Urothelium cell line (cell line): Measurements from ENCODE around the gene SLCO4A1.

Source experiments
- DNase-seq: peaks from one replicate; pipeline ENCODE4 v3.0.0; 2011; ENCODE audit warnings: low spot score, mixed read lengths
- FAIRE-seq: peaks from 2 replicates; lab custom pipeline; 2011; peaks lifted over from hg19 to GRCh38; lab: Jason Lieb, UNC

The SLCO4A1 gene

GRCh38 chr20:62606016-62606415 is 36.3 kb upstream of the SLCO4A1 start:
- DNase-seq (no peak), FAIRE-seq (no peak)

DNA sequence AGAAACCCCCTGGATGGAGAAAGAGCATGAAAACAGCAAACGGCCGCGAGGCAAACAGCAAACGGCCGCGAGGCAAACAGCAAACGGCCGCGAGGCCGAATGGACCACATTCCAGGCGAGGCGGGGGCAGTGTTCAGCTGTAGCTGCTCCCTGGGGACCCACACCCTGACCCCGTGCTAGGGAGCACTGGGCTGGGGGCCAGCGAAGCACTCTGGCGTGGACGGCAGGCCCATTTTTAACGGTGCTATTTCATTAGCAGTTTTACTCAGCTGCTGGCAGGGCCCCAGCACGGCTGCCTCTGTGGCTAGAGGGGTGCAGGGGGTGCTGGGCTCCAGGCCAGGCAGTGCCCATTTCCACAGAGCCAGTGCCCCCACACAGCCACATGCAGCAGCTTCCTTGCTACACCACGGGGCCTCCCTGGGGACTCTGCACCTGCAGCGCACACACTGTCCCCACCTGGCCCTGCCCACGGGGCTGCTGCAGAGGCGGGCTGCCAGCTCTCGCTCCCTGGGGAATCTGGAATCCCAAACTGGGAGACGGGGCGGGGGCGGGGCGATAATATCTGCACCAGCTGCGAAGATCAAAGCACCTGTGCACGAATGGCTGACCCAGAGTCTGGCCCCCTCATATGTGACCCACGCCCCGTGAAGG is 35.6 kb upstream of the SLCO4A1 start:
- no peak for FAIRE-seq
- DNase-seq = peak; percentile 73

DNA sequence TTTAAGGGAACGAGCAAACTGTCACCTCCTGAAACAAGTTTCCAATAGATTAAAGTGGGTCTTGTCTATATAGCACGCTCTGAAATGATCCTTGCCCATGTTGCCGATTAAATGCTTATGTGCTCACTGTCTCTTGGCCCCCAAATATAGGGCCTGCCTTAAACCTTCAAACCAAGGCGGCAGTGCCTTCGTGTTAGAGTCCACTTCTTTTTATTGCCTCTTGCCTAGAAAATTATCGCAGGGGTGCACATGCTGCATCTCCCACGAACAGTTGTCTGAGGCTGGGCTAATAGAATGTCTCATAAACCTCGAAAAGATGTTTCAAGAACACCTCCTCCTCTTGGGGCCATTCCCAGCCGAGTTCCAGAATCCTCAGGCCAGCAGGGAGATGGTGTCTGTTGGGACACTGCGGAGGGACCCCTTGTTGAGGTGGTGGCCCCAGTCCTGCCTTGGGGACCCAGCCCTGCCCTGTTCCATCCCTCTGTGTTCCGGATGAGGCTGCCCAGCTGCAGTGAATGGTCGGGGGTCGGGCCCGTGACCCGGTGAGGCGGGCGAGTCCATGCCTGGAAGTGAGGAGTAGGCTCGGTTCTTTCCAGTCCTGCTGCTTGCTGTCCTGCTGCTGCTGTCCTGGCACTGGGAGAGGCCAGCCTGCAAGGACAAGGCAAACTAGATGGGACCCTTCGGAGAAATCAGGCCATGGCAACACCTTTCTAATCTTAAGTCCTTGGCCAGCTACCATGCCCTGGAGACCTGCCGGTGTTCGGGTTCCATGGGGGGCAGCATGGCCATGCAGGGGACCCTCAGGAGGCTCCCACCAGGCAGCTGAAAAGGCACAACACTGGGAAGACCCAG is 34.7 kb upstream of the SLCO4A1 start:
- DNase-seq = no peak
- no peak for FAIRE-seq

DNA sequence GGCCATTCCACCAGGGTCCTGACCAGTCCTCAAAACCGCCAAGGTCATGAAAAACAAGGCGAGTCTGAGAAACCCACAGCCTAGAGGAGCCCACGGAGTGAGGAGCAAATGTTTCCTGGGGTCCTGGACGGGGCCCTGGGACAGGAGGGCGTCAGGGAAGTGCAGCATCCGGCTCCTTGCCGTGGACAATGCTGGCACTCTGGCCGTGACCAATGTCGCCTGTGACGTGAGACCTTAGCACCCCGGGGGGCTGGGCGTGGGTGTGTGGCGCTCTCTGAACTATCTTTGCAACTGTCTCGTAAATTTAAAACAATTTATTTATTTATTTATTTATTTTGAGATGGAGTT is 34.1 kb upstream of the SLCO4A1 start:
- DNase-seq (no peak), FAIRE-seq (no peak)

DNA sequence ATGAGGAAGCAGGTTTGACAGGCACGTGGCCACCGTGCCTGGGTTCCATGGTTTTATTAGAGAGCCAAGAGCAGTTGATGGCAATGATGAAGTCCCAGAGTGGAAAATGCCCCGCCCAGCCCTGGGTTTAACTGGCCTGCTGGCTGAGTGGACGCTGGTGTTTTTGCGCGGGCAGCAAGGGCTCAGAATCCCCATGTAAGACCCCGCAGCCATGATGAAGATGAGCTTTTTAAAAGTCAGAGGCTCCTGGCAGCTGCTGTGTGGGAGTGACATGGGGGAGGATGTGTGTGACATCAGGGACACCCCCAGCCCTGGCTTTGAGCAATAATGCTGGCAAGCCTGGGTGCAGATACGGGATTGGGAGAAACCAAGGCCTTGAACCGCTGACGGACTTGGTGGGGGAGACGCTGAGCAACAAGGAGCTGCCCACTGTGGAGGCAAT is 33.0 kb upstream of the SLCO4A1 start:
- FAIRE-seq (no peak), DNase-seq (no peak)

DNA sequence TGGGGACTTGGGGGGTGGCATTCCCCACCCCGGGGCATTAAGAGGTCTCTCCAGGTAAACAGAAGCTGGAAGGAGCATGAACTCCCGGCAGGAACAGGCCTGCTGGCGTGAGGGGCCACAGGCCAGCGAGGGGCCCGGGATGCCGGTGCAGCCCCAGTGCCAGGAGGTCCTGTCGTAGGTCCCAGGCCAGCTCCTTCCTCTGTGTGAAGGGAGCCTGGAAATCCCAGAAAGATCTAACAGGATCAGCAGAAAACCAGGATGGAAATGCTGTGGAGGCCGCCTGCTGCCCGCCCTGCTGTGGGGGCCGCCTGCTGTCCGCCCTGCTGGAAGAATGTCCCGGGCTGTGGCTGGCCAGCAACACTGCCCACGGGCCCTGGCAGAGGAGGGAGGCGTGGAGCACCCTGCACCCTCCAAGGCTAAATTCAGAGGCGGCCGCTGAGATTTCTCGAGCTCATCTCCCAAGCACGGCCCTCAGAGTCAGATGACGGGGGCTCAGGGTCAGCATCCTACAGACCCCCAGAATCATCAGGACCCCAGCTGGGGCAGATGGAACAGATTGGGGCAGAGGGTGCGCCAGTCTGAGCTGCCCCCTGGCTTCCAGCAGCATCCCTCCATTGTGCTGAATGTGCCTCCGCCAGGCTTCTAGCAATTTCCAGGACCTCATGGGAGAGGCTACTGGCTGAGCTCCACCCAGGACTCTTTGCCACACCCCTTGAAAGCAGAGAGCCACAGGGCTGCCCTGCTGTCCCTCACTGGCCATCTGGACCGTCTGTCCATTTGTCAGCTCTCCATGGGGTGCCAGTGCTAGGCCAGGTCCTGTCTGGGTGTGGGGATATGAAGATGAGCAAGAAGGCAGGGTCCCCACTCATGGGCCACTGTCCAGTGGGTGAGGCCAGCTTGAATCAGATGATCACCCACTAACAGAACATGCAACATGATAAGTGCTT is 32.2 kb upstream of the SLCO4A1 start:
- FAIRE-seq (no peak), DNase-seq (no peak)

GRCh38 chr20:62611012-62611411 is 31.3 kb upstream of the SLCO4A1 start:
- FAIRE-seq (no peak), DNase-seq (no peak)

DNA sequence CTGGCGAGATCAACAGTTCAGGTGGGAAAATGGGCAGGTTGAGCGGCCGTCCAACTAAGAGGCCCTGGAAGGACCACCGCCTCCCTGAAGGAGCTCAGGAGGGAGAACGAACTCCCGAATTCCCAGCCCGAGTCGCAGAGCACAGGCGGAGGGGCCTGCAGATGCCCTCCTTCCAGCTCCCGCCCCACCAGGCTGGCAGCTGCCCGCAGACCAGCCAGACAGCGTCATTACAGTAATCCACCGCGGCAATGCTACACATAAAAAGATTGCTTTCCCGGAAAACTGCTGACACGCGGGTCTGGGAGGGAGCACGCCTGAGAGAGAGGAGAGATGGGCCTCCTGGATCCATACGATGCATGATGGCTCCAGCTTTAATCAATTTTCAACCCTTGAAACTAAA is 30.5 kb upstream of the SLCO4A1 start:
- FAIRE-seq = no peak
- no peak for DNase-seq

DNA sequence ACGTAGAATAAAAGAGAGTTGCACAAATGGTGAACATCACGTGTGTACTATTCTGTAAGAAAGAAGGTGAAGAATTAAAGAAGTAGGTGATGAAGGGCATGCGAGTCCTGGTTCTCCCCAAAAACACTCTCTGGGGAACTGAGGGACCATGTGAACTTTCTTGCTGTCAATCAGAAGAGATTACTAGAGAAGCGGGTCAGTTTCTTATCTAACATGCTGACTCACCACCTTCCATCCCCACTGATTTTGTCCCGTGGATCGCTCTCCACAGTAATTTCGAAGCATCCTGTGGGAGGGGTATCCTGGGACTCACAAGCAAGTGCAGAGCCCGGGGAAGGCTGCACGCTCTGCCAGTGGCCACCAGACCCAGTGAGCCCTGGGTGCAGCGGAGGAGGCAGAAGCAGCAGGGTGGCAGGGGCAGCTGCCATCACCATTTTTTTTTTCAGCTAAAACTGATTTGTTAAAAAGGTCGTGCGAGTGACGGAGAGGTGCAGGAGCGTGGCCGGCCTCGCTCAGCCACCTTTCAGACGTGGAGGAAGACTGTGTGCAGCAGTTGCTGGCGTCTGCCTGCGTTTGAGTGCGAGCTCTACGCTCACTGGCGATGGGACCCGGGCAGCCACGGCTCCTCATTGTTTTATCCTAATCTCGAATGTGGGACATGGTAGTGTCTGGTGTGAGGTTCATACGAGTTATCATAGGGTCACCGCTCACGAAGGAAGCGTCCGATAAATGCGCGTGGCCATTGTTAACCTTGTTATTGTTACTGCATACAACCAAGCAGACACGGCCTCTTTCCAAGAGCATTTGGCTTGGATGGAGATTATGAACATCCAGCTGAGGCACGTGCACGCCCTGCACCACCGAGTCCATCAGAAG is 28.0 kb upstream of the SLCO4A1 start:
- DNase-seq = no peak
- FAIRE-seq = peak; percentile 9

GRCh38 chr20:62614961-62615680 is 27.2 kb upstream of the SLCO4A1 start:
- no peak for DNase-seq
- no peak for FAIRE-seq

DNA sequence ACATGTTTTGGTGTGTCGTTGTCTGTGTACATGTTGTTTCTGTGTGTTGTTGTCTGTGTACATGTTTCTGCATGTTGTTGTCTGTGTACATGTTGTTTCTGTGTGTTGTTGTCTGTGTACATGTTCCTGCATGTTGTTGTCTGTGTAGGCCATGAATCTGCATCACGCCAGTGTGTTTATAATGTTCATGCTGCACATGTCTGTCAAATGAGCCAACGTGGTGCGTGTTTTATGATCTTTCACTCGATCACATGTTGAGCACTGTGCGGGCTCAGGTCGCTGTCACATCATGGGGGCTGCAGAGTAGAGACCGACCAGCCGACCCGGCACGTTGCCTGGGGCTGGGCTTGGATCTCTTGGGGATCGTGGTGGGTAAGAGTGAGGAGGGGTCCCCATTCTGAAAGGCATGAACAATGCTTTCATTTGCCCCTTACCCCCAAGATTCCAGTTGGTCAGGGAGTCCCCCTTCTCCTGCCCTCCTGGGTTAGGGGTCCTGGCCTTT is 26.5 kb upstream of the SLCO4A1 start:
- FAIRE-seq (peak; percentile 79), DNase-seq (no peak)

- DNase-seq (peak; percentile 91), FAIRE-seq (no peak)
These were observed 25.3 kb upstream of the SLCO4A1 start for GRCh38 chr20:62616728-62617621.

- no peak for FAIRE-seq
- DNase-seq = peak; percentile 46
These were observed 24.4 kb upstream of the SLCO4A1 start for GRCh38 chr20:62617711-62618483.

DNA sequence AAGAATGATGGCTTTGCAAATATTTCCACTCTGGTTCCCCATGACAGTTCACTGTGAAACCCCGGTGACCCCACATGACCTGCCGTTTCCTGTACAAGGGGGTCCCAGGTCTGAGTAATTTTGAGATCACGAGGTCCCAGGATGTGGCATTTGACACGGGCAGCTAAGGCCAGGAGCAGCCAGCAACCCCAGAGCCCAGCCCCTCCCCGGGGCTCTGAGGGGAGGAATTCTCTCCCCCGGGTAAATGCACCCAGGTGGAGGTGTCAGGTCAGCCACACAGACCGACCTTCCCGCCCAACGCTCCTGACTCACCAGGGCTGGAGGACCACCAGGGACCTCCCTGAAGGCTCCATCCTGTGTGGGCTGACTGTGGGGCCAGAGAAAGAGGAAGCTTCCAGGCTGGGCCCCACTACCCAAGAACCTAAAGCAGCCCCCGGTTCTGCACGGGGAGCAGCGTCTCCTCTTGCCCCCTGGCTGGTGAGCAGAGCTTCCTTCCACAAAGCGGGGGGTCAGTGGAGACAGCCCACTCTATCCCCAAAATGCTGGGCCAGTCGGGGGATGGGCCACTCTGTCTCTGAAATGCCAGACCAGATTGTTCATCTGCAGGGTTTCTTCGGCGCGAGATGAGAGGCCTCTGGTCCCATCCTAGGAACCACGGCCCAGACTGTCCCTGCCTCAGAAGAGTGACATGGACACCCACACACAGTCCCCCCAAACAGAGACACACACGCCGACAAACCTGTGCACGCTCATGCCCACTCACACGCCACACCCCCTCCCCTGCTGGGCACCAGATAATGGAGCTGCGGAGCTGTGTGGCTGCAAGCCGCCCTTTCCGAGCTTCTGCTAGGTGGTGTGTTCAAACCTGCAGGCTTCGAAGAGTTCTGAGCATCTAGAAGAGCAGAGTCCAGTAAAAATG is 23.4 kb upstream of the SLCO4A1 start:
- DNase-seq (no peak), FAIRE-seq (no peak)

DNA sequence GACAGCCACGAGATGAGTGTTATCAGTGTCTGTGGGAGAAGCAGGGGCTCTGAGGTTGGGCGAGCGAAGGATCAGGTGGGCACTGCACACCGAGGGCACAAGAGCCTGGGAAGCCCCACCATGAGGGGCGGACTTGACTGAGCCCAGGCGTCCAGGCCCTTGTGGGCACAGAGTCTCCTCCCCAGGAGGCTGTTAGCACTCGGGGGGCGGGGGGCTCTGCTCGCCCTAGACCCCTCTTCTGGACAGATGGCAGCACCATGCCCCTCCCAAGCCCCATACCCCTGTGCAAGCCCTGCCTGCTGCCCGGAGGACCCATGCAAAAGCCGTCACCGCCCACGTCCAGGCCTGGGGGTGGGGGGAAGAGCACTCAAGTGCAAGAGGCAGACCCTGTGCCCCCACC is 21.7 kb upstream of the SLCO4A1 start:
- DNase-seq (no peak), FAIRE-seq (no peak)

DNA sequence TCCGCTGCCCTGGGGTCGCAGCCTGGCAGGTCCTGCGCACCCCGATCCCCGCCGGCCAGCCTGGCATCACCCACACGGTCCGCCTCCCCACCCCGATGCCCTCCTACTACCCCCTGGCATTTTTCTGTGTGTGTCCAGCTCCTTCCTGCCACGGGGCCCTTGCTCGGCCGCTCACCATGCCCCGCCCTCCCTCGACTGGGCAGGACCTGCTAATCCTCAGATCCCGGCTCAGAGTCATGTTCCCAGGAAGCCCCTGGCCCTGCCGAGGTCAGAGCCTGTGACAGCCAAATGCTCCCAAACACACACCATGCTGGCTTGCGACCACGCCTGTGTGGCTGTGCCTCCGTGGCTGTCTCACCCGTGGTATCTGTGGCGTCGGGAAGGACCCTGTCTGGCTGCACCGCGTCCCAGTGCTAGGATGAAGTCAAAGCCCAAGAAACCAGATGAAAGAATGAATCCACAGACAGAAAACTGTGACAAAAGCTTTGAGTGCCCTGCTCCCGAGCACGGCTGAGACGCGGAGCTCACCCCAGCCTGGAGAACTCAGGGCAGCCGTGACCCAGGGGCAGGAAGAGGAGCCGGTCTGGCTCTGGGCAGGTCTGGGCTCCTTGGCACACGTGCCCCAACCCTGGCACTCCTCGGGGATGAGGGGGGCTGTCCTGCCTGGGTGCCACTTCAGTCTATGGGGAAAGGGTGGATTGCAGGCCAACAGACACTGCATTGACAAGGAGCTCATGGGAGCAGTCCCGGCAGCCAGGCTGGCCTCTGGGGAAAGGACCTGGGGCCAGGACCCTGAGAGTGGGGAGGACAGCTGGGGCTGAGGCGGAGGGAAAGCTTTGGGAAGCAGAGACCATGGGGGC is 20.8 kb upstream of the SLCO4A1 start:
- FAIRE-seq = no peak

More for the DNA sequence above, 20.8 kb upstream of the SLCO4A1 start:
- DNase-seq = no peak
